ENCODE results near the gene SYCP2. TPM values are rescaled to one million over a fixed set of nuclear protein-coding genes. Genes with fewer than 3 reads are reported as not detected.

The SYCP2 gene
- total RNA-seq, 1 donor from 2014 or later = 2.5 TPM

DNA sequence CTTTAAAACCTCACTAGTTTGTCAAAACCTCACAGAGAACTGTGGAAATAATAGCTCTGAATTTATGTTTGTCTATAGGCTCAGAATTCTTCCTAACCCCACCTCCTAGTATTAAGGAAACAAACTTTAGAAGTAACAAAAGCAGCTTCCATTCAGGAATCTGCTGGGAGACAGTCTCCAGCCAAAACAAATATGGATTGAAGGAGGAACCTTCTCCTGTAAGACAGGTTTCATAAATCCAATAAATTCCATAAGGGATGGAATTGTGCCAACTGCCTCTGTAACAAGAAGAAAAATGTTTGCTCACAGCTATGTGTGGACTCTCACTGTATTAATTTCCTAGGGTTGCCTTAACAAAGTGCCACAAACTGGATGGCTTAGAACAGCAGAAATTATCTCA lies 7.5 kb downstream of the SYCP2 start:
- no peaks in the 10 kb centered on the region for H3K36me3 Mint-ChIP-seq (ENCODE audit: low read depth)
- peaks cover 24% of the 10 kb centered on the region for H3K4me1 Mint-ChIP-seq (ENCODE audit: low read depth)
- no peaks in the 10 kb centered on the region for H3K9me3 Mint-ChIP-seq (ENCODE audit: low read depth)
- no peak overlapping the region for H3K27ac Mint-ChIP-seq (ENCODE audit: unreplicated experiment)
- no peak overlapping the region for H3K4me3 Mint-ChIP-seq (ENCODE audit: unreplicated experiment)
- TF ChIP-seq, protein P1, sequence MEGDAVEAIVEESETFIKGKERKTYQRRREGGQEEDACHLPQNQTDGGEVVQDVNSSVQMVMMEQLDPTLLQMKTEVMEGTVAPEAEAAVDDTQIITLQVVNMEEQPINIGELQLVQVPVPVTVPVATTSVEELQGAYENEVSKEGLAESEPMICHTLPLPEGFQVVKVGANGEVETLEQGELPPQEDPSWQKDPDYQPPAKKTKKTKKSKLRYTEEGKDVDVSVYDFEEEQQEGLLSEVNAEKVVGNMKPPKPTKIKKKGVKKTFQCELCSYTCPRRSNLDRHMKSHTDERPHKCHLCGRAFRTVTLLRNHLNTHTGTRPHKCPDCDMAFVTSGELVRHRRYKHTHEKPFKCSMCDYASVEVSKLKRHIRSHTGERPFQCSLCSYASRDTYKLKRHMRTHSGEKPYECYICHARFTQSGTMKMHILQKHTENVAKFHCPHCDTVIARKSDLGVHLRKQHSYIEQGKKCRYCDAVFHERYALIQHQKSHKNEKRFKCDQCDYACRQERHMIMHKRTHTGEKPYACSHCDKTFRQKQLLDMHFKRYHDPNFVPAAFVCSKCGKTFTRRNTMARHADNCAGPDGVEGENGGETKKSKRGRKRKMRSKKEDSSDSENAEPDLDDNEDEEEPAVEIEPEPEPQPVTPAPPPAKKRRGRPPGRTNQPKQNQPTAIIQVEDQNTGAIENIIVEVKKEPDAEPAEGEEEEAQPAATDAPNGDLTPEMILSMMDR (IDR thresholded peaks at IDR 0.05) = no peak
- no peaks in the 10 kb centered on the region for H3K27me3 Mint-ChIP-seq (ENCODE audit: low read depth)
- no peak for DNase-seq (ENCODE audit: low spot score)

DNA sequence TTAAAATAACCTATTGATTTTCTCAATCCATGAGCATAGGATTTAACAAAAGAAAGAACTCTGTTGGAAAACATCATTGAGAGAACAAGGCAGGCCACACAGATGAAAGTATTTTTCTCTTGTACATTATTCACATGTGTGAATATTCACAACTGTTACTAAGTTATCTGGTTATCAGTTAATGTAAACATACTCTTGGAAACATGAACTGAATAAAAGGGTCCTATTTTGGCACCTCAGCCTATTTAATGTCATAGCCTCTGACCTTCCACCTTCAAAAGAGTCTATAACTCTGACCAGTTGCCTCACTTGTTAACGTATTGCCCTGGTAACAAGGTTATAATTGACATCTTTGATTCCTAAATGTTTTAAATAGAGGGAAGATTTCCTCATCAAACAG lies 8.1 kb downstream of the SYCP2 start:
- Mint-ChIP-seq H3K9me3 (ENCODE audit: low read depth) (no peaks in the 10 kb centered on the region), H3K4me3 (ENCODE audit: unreplicated experiment) (no peak overlapping the region), H3K36me3 (ENCODE audit: low read depth) (no peaks in the 10 kb centered on the region), H3K4me1 (ENCODE audit: low read depth) (peaks cover 24% of the 10 kb centered on the region), H3K27ac (ENCODE audit: unreplicated experiment) (no peak overlapping the region), H3K27me3 (ENCODE audit: low read depth) (no peaks in the 10 kb centered on the region)
- TF ChIP-seq, protein P1 (IDR thresholded peaks at IDR 0.05) = no peak
- DNase-seq (ENCODE audit: low spot score) = no peak

DNA sequence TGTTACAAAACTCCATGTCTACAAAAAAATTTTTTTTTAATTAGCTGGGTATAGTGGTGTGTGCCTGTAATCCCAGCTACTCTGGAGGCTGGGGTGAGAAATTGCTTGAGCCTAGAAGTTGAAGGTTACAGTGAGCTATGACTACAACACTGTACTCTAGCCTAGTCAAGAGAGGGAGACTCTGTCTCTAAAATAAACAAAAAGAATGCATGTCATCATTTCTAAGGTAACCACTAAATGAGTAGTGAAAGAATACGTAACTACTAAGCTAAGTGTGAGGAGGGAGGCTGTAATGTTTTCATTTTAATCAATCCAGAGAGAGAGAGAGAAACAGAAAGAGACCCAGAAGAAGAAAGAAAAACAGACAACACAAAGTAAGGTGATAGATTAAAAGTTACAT lies 9.9 kb downstream of the SYCP2 start:
- Mint-ChIP-seq H3K36me3 (ENCODE audit: low read depth) (no peaks in the 10 kb centered on the region), H3K27ac (ENCODE audit: unreplicated experiment) (no peak overlapping the region), H3K4me3 (ENCODE audit: unreplicated experiment) (no peak overlapping the region), H3K27me3 (ENCODE audit: low read depth) (no peaks in the 10 kb centered on the region), H3K4me1 (ENCODE audit: low read depth) (peaks cover 24% of the 10 kb centered on the region), H3K9me3 (ENCODE audit: low read depth) (no peaks in the 10 kb centered on the region)
- DNase-seq (ENCODE audit: low spot score) = no peak
- TF ChIP-seq, protein P1 (IDR thresholded peaks at IDR 0.05) = no peak

DNA sequence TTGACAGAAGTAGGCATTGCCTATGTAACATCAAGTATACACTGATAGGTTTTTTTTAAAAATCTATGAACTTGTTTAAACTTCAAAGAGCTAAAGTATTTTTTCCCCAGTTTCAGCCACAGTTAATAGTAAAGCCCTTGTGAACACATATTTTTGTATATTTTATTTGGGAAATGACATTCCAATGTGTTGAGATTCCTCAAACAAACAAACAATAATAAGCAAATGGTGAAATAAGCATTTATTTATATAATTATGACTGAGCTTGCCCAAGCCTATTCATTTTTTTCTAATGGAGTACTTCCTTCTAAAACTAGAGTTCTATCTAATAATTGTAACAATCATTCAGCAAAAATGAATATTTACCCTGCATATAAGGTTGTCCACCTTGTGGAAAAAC lies 12.5 kb downstream of the SYCP2 start:
- Mint-ChIP-seq H3K27ac (ENCODE audit: unreplicated experiment) (no peak overlapping the region), H3K9me3 (ENCODE audit: low read depth) (no peaks in the 10 kb centered on the region), H3K36me3 (ENCODE audit: low read depth) (no peaks in the 10 kb centered on the region)

DNA sequence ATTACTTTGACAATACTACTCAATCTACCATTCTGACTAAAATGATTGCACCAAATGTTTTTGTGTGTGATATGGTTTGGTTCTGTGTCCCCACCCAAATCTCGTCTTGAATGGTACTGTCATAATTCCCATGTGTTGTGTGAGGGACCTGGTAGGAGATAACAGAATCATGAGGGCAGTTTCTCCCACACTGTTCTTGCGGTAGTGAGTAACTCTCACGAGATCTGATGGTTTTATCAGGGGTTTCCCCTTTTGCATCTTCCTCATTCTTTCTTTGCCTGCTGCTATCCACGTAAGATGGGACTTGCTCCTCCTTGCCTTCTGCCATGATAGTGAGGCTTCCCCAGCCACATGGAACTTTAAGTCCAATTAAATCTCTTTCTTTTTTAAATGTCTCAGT lies 20.8 kb downstream of the SYCP2 start:
- H3K4me1 Mint-ChIP-seq (ENCODE audit: low read depth) = peaks cover 11% of the 10 kb centered on the region
- no peaks in the 10 kb centered on the region for H3K27me3 Mint-ChIP-seq (ENCODE audit: low read depth)
- no peak overlapping the region for H3K27ac Mint-ChIP-seq (ENCODE audit: unreplicated experiment)
- no peak for DNase-seq (ENCODE audit: low spot score)
- TF ChIP-seq, protein P1 (IDR thresholded peaks at IDR 0.05) = no peak
- H3K36me3 Mint-ChIP-seq (ENCODE audit: low read depth) = no peaks in the 10 kb centered on the region
- no peak overlapping the region for H3K4me3 Mint-ChIP-seq (ENCODE audit: unreplicated experiment)
- H3K9me3 Mint-ChIP-seq (ENCODE audit: low read depth) = no peaks in the 10 kb centered on the region

More for the DNA sequence above, 12.5 kb downstream of the SYCP2 start:
- DNase-seq (ENCODE audit: low spot score) = no peak
- no peaks in the 10 kb centered on the region for H3K27me3 Mint-ChIP-seq (ENCODE audit: low read depth)
- TF ChIP-seq, protein P1 (IDR thresholded peaks at IDR 0.05) = no peak
- H3K4me3 Mint-ChIP-seq (ENCODE audit: unreplicated experiment) = no peak overlapping the region
- H3K4me1 Mint-ChIP-seq (ENCODE audit: low read depth) = peaks cover 11% of the 10 kb centered on the region

All from chondrocyte (in vitro differentiated cells).